Uterus (tissue), 4 donors: ENCODE measurements around the gene SPATA2. TPM values are rescaled to one million over a fixed set of nuclear protein-coding genes. Genes with fewer than 3 reads are reported as not detected.

Experiments used
- DNase-seq, 2 donors: peaks; one replicate each; pipeline ENCODE4 v3.0.0-alpha.2; 2019 to 2020
- H3K27ac ChIP-seq, 2 donors: fragments of 200-600 bp; sonication (generic); 1 replicate in 1 of 2; 2 replicates in 1 of 2; pipeline ENCODE4 v1.5.1; 2016 to 2018
- H3K27me3 ChIP-seq, 2 donors: fragments of 200-600 bp; sonication (generic); one replicate each; pipeline ENCODE4 v1.5.1; 2018 to 2019; ENCODE audit warnings: control low read depth in 1 of 2
- H3K36me3 ChIP-seq, 2 donors: fragments of 200-600 bp; sonication (generic); one replicate each; pipeline ENCODE4 v1.5.1; 2019; ENCODE audit warnings: control low read depth in 1 of 2
- H3K4me1 ChIP-seq, 2 donors: fragments of 200-600 bp; sonication (generic); one replicate each; pipeline ENCODE4 v1.5.1; 2018 to 2019; ENCODE audit warnings: control low read depth in 1 of 2
- H3K4me3 ChIP-seq, 2 donors: fragments of 200-600 bp; sonication (generic); 1 replicate in 1 of 2; 2 replicates in 1 of 2; pipeline ENCODE4 v1.5.1; 2018 to 2019; ENCODE audit warnings: mild to moderate bottlenecking in 1 of 2
- H3K9me3 ChIP-seq, 2 donors: fragments of 200-600 bp; sonication (generic); one replicate each; pipeline ENCODE4 v1.5.1; 2019; ENCODE audit warnings: control low read depth in 1 of 2
- POLR2A ChIP-seq, 2 donors: fragments of 450-650 bp; IDR thresholded peaks; one replicate each; pipeline ENCODE4 v1.6.1; 2016; ENCODE audit warnings: antibody characterized with exemption in 2 of 2, mild to moderate bottlenecking in 1 of 2, moderate library complexity in 1 of 2
- intact Hi-C: fragments of 100-400 bp; cut with DNase I; formaldehyde crosslinking; loops from one replicate; pipeline ENCODE4 v1.15.1; 2023; ENCODE audit warnings: low total_unique reads
- total RNA-seq, 4 donors: library from RNA; depleted of rRNA in 3 of 4; stranded (reverse); fragments of >200 nt in 3 of 4; gene quantifications; one replicate each; pipeline versions ENCODE4 v1.1.0 to v1.2.4, GENCODE V29; 2014 to 2023
- TF ChIP-seq, protein P1 (sequence below), 4 experiments: fragments of 200-600 bp in 2 of 4; fragments of 450-650 bp in 2 of 4; sonication (generic) in 2 of 4; IDR thresholded peaks; one replicate each; pipeline ENCODE4 v1.5.1; 2016 to 2019; ENCODE audit warnings: antibody characterized with exemption in 4 of 4, mild to moderate bottlenecking in 2 of 4, moderate library complexity in 1 of 4
- donor health status: DM: yes; HTN: yes; CAD: no.

Gene SPATA2
- total RNA-seq, 4 donors from 2014 or later: 2.4 to 9.2 (median 3.5) TPM

DNA sequence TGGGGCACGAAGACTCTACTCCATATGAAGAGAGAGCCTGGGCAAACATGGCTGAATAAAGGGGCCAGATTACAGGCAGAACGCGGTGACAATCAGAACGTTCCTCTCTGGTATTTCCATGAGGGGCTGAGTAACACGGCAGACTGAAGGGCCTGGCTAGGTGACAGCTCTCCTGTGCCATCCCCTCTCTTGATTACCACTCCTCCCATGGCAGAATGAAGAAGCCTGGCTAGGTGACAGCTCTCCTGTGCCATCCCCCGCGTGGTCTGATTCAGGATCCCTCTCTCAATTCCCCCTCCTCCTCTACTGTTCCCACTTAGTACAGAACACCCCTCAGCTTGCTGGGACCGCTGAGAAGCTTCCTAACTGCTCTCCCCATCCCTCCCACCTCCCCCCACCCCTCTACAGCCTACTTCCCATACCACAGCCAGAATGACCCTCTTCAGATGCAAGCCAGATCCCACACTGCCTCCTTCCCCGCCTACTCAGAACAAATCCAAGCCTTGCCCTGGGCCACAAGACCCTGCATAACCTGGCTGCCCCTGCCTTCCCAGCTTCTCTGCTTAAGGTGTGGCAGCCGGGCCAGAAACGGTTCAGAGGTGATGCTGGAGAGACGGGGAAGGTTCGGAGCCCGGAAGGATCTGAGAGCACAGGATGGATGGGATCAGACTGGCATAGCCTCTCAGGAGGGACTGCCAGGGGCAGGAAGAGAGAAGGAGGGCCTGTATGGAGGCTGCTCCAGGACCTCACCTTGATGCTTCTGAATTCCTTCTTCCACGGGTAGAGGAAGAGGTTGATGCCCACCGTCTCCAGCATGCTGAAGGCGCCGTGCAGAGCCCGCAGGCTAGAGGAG is 7.7 kb downstream of the SPATA2 start:
- Histone ChIP-seq H3K27ac (no peak overlapping the region), H3K36me3 (no peaks in the 10 kb centered on the region), H3K4me1 (no peaks in the 10 kb centered on the region), H3K9me3 (no peaks in the 10 kb centered on the region), H3K4me3 (no peak overlapping the region), H3K27me3 (no peaks in the 10 kb centered on the region)
- DNase-seq: no peak
- intact Hi-C loops: no loop called here
- TF ChIP-seq POLR2A (IDR thresholded peaks at IDR 0.05): no peak
- TF ChIP-seq, protein P1, sequence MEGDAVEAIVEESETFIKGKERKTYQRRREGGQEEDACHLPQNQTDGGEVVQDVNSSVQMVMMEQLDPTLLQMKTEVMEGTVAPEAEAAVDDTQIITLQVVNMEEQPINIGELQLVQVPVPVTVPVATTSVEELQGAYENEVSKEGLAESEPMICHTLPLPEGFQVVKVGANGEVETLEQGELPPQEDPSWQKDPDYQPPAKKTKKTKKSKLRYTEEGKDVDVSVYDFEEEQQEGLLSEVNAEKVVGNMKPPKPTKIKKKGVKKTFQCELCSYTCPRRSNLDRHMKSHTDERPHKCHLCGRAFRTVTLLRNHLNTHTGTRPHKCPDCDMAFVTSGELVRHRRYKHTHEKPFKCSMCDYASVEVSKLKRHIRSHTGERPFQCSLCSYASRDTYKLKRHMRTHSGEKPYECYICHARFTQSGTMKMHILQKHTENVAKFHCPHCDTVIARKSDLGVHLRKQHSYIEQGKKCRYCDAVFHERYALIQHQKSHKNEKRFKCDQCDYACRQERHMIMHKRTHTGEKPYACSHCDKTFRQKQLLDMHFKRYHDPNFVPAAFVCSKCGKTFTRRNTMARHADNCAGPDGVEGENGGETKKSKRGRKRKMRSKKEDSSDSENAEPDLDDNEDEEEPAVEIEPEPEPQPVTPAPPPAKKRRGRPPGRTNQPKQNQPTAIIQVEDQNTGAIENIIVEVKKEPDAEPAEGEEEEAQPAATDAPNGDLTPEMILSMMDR (IDR thresholded peaks at IDR 0.05): no peak

DNA sequence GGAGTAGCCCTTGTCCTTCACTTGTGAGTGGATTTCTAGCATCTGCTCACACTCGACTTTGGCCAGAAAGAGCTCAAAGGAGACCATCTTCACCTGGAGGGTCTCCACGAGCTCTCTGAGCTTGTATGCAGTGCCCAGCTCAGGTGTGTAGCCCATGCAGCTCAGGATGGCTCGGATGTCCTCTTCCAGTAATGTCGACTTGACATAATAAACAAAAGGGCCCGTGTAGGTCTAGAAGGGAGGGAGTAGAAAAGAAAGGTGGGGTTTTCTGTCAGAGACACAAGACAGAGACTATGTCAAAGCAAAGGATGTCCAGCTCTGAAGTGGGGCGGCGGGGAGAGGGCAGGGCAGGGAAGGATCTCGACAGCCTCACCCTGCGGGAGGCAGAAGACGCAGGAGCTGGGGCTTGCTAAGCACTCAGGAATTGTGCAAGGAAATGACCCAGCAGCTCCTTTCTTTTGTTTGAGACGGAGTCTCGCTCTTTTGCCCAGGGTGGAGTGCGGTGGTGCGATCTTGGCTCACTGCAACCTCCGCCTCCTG is 8.6 kb downstream of the SPATA2 start:
- DNase-seq: no peak
- Histone ChIP-seq H3K27ac (no peak overlapping the region), H3K27me3 (no peaks in the 10 kb centered on the region), H3K4me3 (no peak overlapping the region), H3K36me3 (no peaks in the 10 kb centered on the region), H3K4me1 (no peaks in the 10 kb centered on the region), H3K9me3 (no peaks in the 10 kb centered on the region)
- TF ChIP-seq, protein P1 (IDR thresholded peaks at IDR 0.05): no peak
- TF ChIP-seq POLR2A (IDR thresholded peaks at IDR 0.05): no peak
- intact Hi-C loops: no loop called here

- H3K36me3 ChIP-seq: no peaks in the 10 kb centered on the region
- H3K27me3 ChIP-seq: no peaks in the 10 kb centered on the region
- no peak overlapping the region for H3K4me3 ChIP-seq
- H3K27ac ChIP-seq: no peak overlapping the region
- no peaks in the 10 kb centered on the region for H3K4me1 ChIP-seq
- no peaks in the 10 kb centered on the region for H3K9me3 ChIP-seq
- no peak for TF ChIP-seq POLR2A (IDR thresholded peaks at IDR 0.05)
- TF ChIP-seq, protein P1 (IDR thresholded peaks at IDR 0.05): no peak
- intact Hi-C loops: no loop called here
- DNase-seq: no peak
Observed at GRCh38 chr20:49906101-49906604, 9.2 kb downstream of the SPATA2 start.

- intact Hi-C loops: no loop called here
Observed at GRCh38 chr20:49905415-49906091, 9.8 kb downstream of the SPATA2 start.

More at GRCh38 chr20:49905415-49906091, 9.8 kb downstream of the SPATA2 start:
- no peaks in the 10 kb centered on the region for H3K27me3 ChIP-seq
- no peaks in the 10 kb centered on the region for H3K4me1 ChIP-seq
- no peaks in the 10 kb centered on the region for H3K36me3 ChIP-seq
- no peak for DNase-seq
- H3K4me3 ChIP-seq: no peak overlapping the region
- no peak overlapping the region for H3K27ac ChIP-seq
- TF ChIP-seq, protein P1 (IDR thresholded peaks at IDR 0.05): no peak
- TF ChIP-seq POLR2A (IDR thresholded peaks at IDR 0.05): no peak
- H3K9me3 ChIP-seq: no peaks in the 10 kb centered on the region
